GM18507 (cell line): ENCODE results near the gene STPG4.
A peak's percentile ranks its signal among the peaks of the same experiment; 100 is the strongest.
"Not testable (repeated sequence)": the region's sequence is repeated elsewhere in the genome, so short reads cannot be mapped to it uniquely, and the experiment has no call there.

ENCODE experiments used
- DNase-seq: peaks from one replicate; pipeline ENCODE4 v3.0.0; 2011; ENCODE audit warnings: low read depth; ENCODE audit not compliant: insufficient read length; ENCODE audit errors: extremely low spot score
- FAIRE-seq: peaks from 2 replicates; lab custom pipeline; 2011; peaks lifted over from hg19 to GRCh38; lab: Jason Lieb, UNC

The STPG4 gene

GRCh38 chr2:47174733-47175361 lies 19.7 kb upstream of the STPG4 start:
- FAIRE-seq (peak; percentile 50), DNase-seq (no peak)

- FAIRE-seq (no peak), DNase-seq (no peak)
Observed at GRCh38 chr2:47173986-47174732, 19.1 kb upstream of the STPG4 start.

GRCh38 chr2:47172922-47173695 lies 18.0 kb upstream of the STPG4 start:
- FAIRE-seq (no peak), DNase-seq (no peak)

- DNase-seq, result no peak
- no peak for FAIRE-seq
Observed at GRCh38 chr2:47172156-47172921, 17.2 kb upstream of the STPG4 start.

- FAIRE-seq (no peak), DNase-seq (no peak)
Observed at GRCh38 chr2:47169784-47170183, 14.7 kb upstream of the STPG4 start.

GRCh38 chr2:47168895-47169294 lies 13.8 kb upstream of the STPG4 start:
- FAIRE-seq, result not testable (repeated sequence)

GRCh38 chr2:47167149-47167548 lies 12.0 kb upstream of the STPG4 start:
- FAIRE-seq, result no peak
- no peak for DNase-seq

More at GRCh38 chr2:47168895-47169294, 13.8 kb upstream of the STPG4 start:
- DNase-seq, result not testable (repeated sequence)

GRCh38 chr2:47165001-47165555 lies 10.0 kb upstream of the STPG4 start:
- no peak for DNase-seq
- no peak for FAIRE-seq

- FAIRE-seq (no peak), DNase-seq (no peak)
Observed at GRCh38 chr2:47162780-47163179, 7.7 kb upstream of the STPG4 start.

GRCh38 chr2:47161475-47161874 lies 6.4 kb upstream of the STPG4 start:
- DNase-seq (no peak), FAIRE-seq (no peak)

- no peak for FAIRE-seq
- no peak for DNase-seq
Observed at GRCh38 chr2:47160660-47161059, 5.6 kb upstream of the STPG4 start.

GRCh38 chr2:47160211-47160610 lies 5.1 kb upstream of the STPG4 start:
- FAIRE-seq, result no peak
- no peak for DNase-seq

- DNase-seq, result no peak
- FAIRE-seq, result no peak
Observed at GRCh38 chr2:47159627-47160026, 4.5 kb upstream of the STPG4 start.

- no peak for DNase-seq
- no peak for FAIRE-seq
Observed at GRCh38 chr2:47158576-47158975, 3.5 kb upstream of the STPG4 start.

- FAIRE-seq (no peak), DNase-seq (no peak)
Observed at GRCh38 chr2:47152803-47153202, 2.3 kb downstream of the STPG4 start.

GRCh38 chr2:47150175-47150574 lies 4.9 kb downstream of the STPG4 start:
- FAIRE-seq (no peak), DNase-seq (no peak)

GRCh38 chr2:47147021-47147420 lies 8.1 kb downstream of the STPG4 start:
- no peak for FAIRE-seq

GRCh38 chr2:47145466-47145865 lies 9.6 kb downstream of the STPG4 start:
- no peak for DNase-seq
- no peak for FAIRE-seq

More at GRCh38 chr2:47147021-47147420, 8.1 kb downstream of the STPG4 start:
- DNase-seq, result no peak

- FAIRE-seq (no peak), DNase-seq (no peak)
Observed at GRCh38 chr2:47141520-47141919, 13.6 kb downstream of the STPG4 start.
